ENCODE measurements around the gene MRPL43.

The MRPL43 gene

GRCh38 chr10:100962351-100963080 lies 24.8 kb downstream of the MRPL43 start:
- no peak for DNase-seq

DNA sequence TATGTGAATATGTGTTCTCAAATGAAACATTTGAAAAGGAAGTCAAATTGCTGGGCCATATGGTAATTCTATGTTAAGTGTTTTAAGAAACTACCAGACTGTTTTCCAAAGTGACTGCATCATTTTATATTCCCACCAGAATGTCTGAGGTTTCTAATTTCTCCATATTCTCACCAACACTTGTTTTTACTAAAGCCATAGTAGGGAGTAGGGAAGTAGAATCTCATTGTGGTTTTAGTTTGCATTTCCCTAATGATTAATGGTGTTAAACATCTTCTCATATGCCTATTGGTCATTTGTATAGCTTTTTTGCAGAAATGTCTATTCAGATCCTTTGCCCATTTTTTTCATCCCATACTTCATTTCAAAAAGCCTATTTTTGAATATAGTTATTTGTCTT lies 27.0 kb downstream of the MRPL43 start:
- no peak for DNase-seq

DNA sequence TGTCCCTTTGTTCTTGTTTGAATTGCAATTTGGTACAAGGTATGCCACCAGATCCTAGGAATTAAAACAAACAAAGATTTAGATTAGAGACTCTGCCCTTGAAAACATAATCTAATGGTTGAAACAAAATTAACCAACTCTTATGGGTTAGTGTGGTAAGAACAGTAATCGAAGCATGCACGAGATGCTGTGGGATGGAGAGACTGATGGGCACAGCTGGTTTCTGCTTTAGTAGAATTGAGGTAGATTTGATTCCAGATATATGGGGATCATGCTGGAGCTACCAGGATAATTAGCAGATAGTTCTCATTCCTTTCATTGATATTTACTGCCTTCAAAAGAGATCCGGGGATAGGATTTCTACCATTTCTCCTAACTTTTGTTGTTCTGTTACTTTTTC lies 38.4 kb downstream of the MRPL43 start:
- DNase-seq: no peak

DNA sequence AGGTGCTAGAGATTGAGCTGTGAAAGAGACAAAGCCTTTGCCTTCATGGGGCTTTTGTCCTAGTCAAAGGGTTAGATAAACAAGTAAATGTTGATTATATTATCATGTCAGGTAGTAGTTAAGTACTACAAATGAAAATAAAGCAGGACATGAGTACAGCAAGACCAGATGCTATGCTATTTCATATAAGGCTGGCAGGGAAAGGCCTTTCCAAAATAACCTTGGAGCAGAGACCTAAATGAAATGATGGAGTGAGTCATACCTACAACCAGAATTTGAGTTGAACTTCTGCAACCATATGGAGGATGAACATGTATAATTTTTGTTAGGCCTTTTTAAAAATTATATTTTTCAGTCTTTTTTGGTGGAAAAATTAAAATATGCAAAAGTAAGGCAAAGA lies 41.5 kb downstream of the MRPL43 start:
- DNase-seq: no peak

DNA sequence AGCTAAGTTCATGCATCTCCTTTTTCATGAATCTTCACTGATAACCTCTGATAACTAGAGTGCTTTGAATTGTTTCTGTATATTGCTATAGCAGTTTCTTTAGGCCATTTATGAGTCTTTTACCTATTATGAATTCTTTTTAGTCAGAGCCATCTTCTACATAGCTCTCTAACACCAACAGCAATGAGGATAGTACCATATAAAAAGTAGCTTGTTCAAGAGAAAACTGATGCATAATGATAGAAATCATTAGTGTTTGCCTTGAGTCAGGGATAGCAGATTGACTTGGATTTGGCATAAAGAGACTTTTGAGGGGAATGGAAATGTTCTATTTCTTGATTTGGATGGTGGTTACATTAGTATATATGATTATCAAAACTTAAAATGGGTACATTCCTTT lies 43.8 kb downstream of the MRPL43 start:
- no peak for DNase-seq

DNA sequence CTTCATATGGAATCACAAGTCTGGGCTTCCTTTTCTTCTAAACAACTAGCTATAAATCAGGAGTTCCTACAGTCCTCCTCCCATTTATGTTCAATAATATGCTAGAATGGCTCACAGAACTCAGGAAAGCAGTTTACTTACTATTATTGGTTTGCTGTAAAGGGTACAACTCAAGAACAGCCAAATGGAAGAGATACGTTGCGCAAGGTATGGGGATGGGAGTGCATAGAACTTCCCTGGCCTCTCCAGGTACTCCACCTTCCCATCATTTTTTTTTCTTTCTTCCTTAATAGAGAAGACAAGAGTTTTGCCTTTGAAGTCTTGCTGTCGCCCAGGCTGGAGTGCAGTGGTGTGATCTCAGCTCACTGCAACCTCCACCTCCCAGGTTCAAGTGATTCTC lies 45.1 kb downstream of the MRPL43 start:
- DNase-seq: no peak

DNA sequence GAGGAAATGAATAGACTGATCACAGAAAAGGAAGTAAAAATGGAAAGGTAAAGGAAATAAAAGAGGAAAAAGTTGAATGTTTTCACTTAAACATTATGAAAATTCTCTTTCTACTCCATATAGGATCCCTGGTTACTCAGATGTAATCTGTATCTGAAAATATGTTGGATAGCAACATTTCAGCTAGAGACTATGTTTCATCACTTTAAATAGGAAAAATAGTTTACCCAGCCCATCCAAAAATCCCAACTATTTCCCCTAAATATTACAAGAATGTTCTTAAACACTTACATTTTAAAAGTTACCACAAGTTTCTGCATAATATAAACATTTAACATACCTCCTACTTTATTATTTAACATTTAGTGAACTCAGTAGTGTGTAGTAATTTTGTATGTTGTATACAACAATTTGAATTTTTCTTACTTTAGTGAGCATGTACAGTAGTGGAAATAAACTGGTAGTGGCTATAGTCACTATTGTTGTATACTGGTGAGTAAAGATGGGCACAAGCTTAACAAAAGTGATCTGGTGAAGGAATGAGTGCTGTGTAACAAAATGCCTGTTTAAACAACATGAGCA lies 47.4 kb downstream of the MRPL43 start:
- no peak for DNase-seq

Measured in stimulated activated CD4-positive, alpha-beta T cell treated with anti-CD3 and anti-CD28 coated beads, Interleukin-12 subunit alpha, Interleukin-12 subunit beta, amount 100 ng/mL, for 4 hours (primary cell).